Measurements from ENCODE around the gene ARL16.
"Not testable (repeated sequence)": the region's sequence is repeated elsewhere in the genome, so short reads cannot be mapped to it uniquely, and the experiment has no call there.

ARL16 gene

GRCh38 chr17:81683208-81683583, 401 bp downstream of the ARL16 start:
- H3K36me3 ChIP-seq (ENCODE audit: control insufficient read depth in 2 of 2, insufficient read depth in 2 of 2, low read length in 2 of 2): peaks cover 21 to 25% of the 10 kb centered on the region in 2 donors
- H3K27ac ChIP-seq (ENCODE audit: low read depth in 2 of 2, low read length in 2 of 2): peak overlapping the region; percentile 21 to 71
- H3K4me1 ChIP-seq (ENCODE audit: control insufficient read depth in 2 of 2, insufficient read depth in 2 of 2, low read length in 2 of 2): peaks cover 9 to 21% of the 10 kb centered on the region in 2 donors
- no peaks in the 10 kb centered on the region for H3K27me3 ChIP-seq (ENCODE audit: control insufficient read depth in 2 of 2, insufficient read depth in 2 of 2, low read length in 2 of 2)
- H3K4me3 ChIP-seq (ENCODE audit: low read length in 2 of 2): peak overlapping the region; percentile 82 to 92
- H3K9ac ChIP-seq (ENCODE audit: low read depth in 1 of 2, low read length in 2 of 2): peak overlapping the region; percentile 81 to 83
- no peaks in the 10 kb centered on the region for H3K9me3 ChIP-seq (ENCODE audit: control insufficient read depth in 2 of 2, low read length in 2 of 2)

- Histone ChIP-seq H3K9ac (ENCODE audit: low read depth in 1 of 2, low read length in 2 of 2) (peak overlapping the region; percentile 81 to 83), H3K9me3 (ENCODE audit: control insufficient read depth in 2 of 2, low read length in 2 of 2) (no peaks in the 10 kb centered on the region), H3K4me3 (ENCODE audit: low read length in 2 of 2) (peak overlapping the region; percentile 82 to 92), H3K27ac (ENCODE audit: low read depth in 2 of 2, low read length in 2 of 2) (peak overlapping the region in 1 of 2 donors; percentile 71), H3K27me3 (ENCODE audit: control insufficient read depth in 2 of 2, insufficient read depth in 2 of 2, low read length in 2 of 2) (no peaks in the 10 kb centered on the region), H3K36me3 (ENCODE audit: control insufficient read depth in 2 of 2, insufficient read depth in 2 of 2, low read length in 2 of 2) (peaks cover 16 to 21% of the 10 kb centered on the region in 2 donors), H3K4me1 (ENCODE audit: control insufficient read depth in 2 of 2, insufficient read depth in 2 of 2, low read length in 2 of 2) (peaks cover 9 to 21% of the 10 kb centered on the region in 2 donors)
These were observed 911 bp downstream of the ARL16 start for GRCh38 chr17:81682565-81683207.

GRCh38 chr17:81681672-81682071, 1.9 kb downstream of the ARL16 start:
- Histone ChIP-seq H3K4me3 (ENCODE audit: low read length in 2 of 2) (no peak overlapping the region), H3K4me1 (ENCODE audit: control insufficient read depth in 2 of 2, insufficient read depth in 2 of 2, low read length in 2 of 2) (peaks cover 9 to 21% of the 10 kb centered on the region in 2 donors), H3K27ac (ENCODE audit: low read depth in 2 of 2, low read length in 2 of 2) (no peak overlapping the region)

GRCh38 chr17:81680150-81680549, 3.4 kb downstream of the ARL16 start:
- H3K9ac ChIP-seq (ENCODE audit: low read depth in 1 of 2, low read length in 2 of 2): no peak overlapping the region

More at GRCh38 chr17:81681672-81682071, 1.9 kb downstream of the ARL16 start:
- H3K9me3 ChIP-seq (ENCODE audit: control insufficient read depth in 2 of 2, low read length in 2 of 2): no peaks in the 10 kb centered on the region
- no peak overlapping the region for H3K9ac ChIP-seq (ENCODE audit: low read depth in 1 of 2, low read length in 2 of 2)
- peaks cover 7 to 11% of the 10 kb centered on the region in 2 donors for H3K36me3 ChIP-seq (ENCODE audit: control insufficient read depth in 2 of 2, insufficient read depth in 2 of 2, low read length in 2 of 2)
- H3K27me3 ChIP-seq (ENCODE audit: control insufficient read depth in 2 of 2, insufficient read depth in 2 of 2, low read length in 2 of 2): no peaks in the 10 kb centered on the region

GRCh38 chr17:81676906-81677305, 6.7 kb downstream of the ARL16 start:
- Histone ChIP-seq H3K27ac (ENCODE audit: low read depth in 2 of 2, low read length in 2 of 2) (no peak overlapping the region), H3K4me1 (ENCODE audit: control insufficient read depth in 2 of 2, insufficient read depth in 2 of 2, low read length in 2 of 2) (no peaks in the 10 kb centered on the region), H3K9ac (ENCODE audit: low read depth in 1 of 2, low read length in 2 of 2) (no peak overlapping the region), H3K27me3 (ENCODE audit: control insufficient read depth in 2 of 2, insufficient read depth in 2 of 2, low read length in 2 of 2) (no peaks in the 10 kb centered on the region), H3K4me3 (ENCODE audit: low read length in 2 of 2) (no peak overlapping the region), H3K9me3 (ENCODE audit: control insufficient read depth in 2 of 2, low read length in 2 of 2) (no peaks in the 10 kb centered on the region), H3K36me3 (ENCODE audit: control insufficient read depth in 2 of 2, insufficient read depth in 2 of 2, low read length in 2 of 2) (peaks cover 16 to 17% of the 10 kb centered on the region in 2 donors)

More at GRCh38 chr17:81680150-81680549, 3.4 kb downstream of the ARL16 start:
- Histone ChIP-seq H3K9me3 (ENCODE audit: control insufficient read depth in 2 of 2, low read length in 2 of 2) (no peaks in the 10 kb centered on the region), H3K27me3 (ENCODE audit: control insufficient read depth in 2 of 2, insufficient read depth in 2 of 2, low read length in 2 of 2) (no peaks in the 10 kb centered on the region), H3K27ac (ENCODE audit: low read depth in 2 of 2, low read length in 2 of 2) (no peak overlapping the region), H3K4me1 (ENCODE audit: control insufficient read depth in 2 of 2, insufficient read depth in 2 of 2, low read length in 2 of 2) (peaks cover 7 to 16% of the 10 kb centered on the region in 2 donors), H3K4me3 (ENCODE audit: low read length in 2 of 2) (no peak overlapping the region), H3K36me3 (ENCODE audit: control insufficient read depth in 2 of 2, insufficient read depth in 2 of 2, low read length in 2 of 2) (peaks cover 0 to 5% of the 10 kb centered on the region in 2 donors)

GRCh38 chr17:81675515-81676221, 7.9 kb downstream of the ARL16 start:
- H3K9ac ChIP-seq (ENCODE audit: low read depth in 1 of 2, low read length in 2 of 2); H3K27ac ChIP-seq (ENCODE audit: low read depth in 2 of 2, low read length in 2 of 2); H3K27me3 ChIP-seq (ENCODE audit: control insufficient read depth in 2 of 2, insufficient read depth in 2 of 2, low read length in 2 of 2); H3K4me3 ChIP-seq (ENCODE audit: low read length in 2 of 2); H3K4me1 ChIP-seq (ENCODE audit: control insufficient read depth in 2 of 2, insufficient read depth in 2 of 2, low read length in 2 of 2); H3K9me3 ChIP-seq (ENCODE audit: control insufficient read depth in 2 of 2, low read length in 2 of 2): not testable (repeated sequence)
- H3K36me3 ChIP-seq (ENCODE audit: control insufficient read depth in 2 of 2, insufficient read depth in 2 of 2, low read length in 2 of 2): peaks cover 23 to 25% of the 10 kb centered on the region in 2 donors

GRCh38 chr17:81673561-81674258, 9.9 kb downstream of the ARL16 start:
- Histone ChIP-seq H3K27ac (ENCODE audit: low read depth in 2 of 2, low read length in 2 of 2) (no peak overlapping the region), H3K4me3 (ENCODE audit: low read length in 2 of 2) (no peak overlapping the region), H3K36me3 (ENCODE audit: control insufficient read depth in 2 of 2, insufficient read depth in 2 of 2, low read length in 2 of 2) (peaks cover 23 to 35% of the 10 kb centered on the region in 2 donors), H3K4me1 (ENCODE audit: control insufficient read depth in 2 of 2, insufficient read depth in 2 of 2, low read length in 2 of 2) (no peaks in the 10 kb centered on the region), H3K9ac (ENCODE audit: low read depth in 1 of 2, low read length in 2 of 2) (no peak overlapping the region), H3K27me3 (ENCODE audit: control insufficient read depth in 2 of 2, insufficient read depth in 2 of 2, low read length in 2 of 2) (no peaks in the 10 kb centered on the region), H3K9me3 (ENCODE audit: control insufficient read depth in 2 of 2, low read length in 2 of 2) (no peaks in the 10 kb centered on the region)

GRCh38 chr17:81672954-81673353, 10.6 kb downstream of the ARL16 start:
- Histone ChIP-seq H3K4me3 (ENCODE audit: low read length in 2 of 2) (no peak overlapping the region), H3K4me1 (ENCODE audit: control insufficient read depth in 2 of 2, insufficient read depth in 2 of 2, low read length in 2 of 2) (peaks cover 0 to 2% of the 10 kb centered on the region in 2 donors), H3K27me3 (ENCODE audit: control insufficient read depth in 2 of 2, insufficient read depth in 2 of 2, low read length in 2 of 2) (no peaks in the 10 kb centered on the region), H3K27ac (ENCODE audit: low read depth in 2 of 2, low read length in 2 of 2) (no peak overlapping the region), H3K9ac (ENCODE audit: low read depth in 1 of 2, low read length in 2 of 2) (no peak overlapping the region), H3K36me3 (ENCODE audit: control insufficient read depth in 2 of 2, insufficient read depth in 2 of 2, low read length in 2 of 2) (peaks cover 23 to 35% of the 10 kb centered on the region in 2 donors), H3K9me3 (ENCODE audit: control insufficient read depth in 2 of 2, low read length in 2 of 2) (no peaks in the 10 kb centered on the region)

GRCh38 chr17:81672504-81672903, 11.1 kb downstream of the ARL16 start:
- Histone ChIP-seq H3K36me3 (ENCODE audit: control insufficient read depth in 2 of 2, insufficient read depth in 2 of 2, low read length in 2 of 2) (peaks cover 23 to 35% of the 10 kb centered on the region in 2 donors), H3K27ac (ENCODE audit: low read depth in 2 of 2, low read length in 2 of 2) (no peak overlapping the region)

GRCh38 chr17:81667754-81668153, 15.8 kb downstream of the ARL16 start:
- Histone ChIP-seq H3K27me3 (ENCODE audit: control insufficient read depth in 2 of 2, insufficient read depth in 2 of 2, low read length in 2 of 2) (no peaks in the 10 kb centered on the region), H3K4me3 (ENCODE audit: low read length in 2 of 2) (no peak overlapping the region), H3K27ac (ENCODE audit: low read depth in 2 of 2, low read length in 2 of 2) (no peak overlapping the region), H3K36me3 (ENCODE audit: control insufficient read depth in 2 of 2, insufficient read depth in 2 of 2, low read length in 2 of 2) (peaks cover 24 to 28% of the 10 kb centered on the region in 2 donors), H3K4me1 (ENCODE audit: control insufficient read depth in 2 of 2, insufficient read depth in 2 of 2, low read length in 2 of 2) (peaks cover 10 to 12% of the 10 kb centered on the region in 2 donors), H3K9me3 (ENCODE audit: control insufficient read depth in 2 of 2, low read length in 2 of 2) (no peaks in the 10 kb centered on the region), H3K9ac (ENCODE audit: low read depth in 1 of 2, low read length in 2 of 2) (no peak overlapping the region)

More at GRCh38 chr17:81672504-81672903, 11.1 kb downstream of the ARL16 start:
- Histone ChIP-seq H3K4me3 (ENCODE audit: low read length in 2 of 2) (no peak overlapping the region), H3K4me1 (ENCODE audit: control insufficient read depth in 2 of 2, insufficient read depth in 2 of 2, low read length in 2 of 2) (peaks cover 0 to 2% of the 10 kb centered on the region in 2 donors), H3K27me3 (ENCODE audit: control insufficient read depth in 2 of 2, insufficient read depth in 2 of 2, low read length in 2 of 2) (no peaks in the 10 kb centered on the region), H3K9ac (ENCODE audit: low read depth in 1 of 2, low read length in 2 of 2) (no peak overlapping the region), H3K9me3 (ENCODE audit: control insufficient read depth in 2 of 2, low read length in 2 of 2) (no peaks in the 10 kb centered on the region)
